Right renal cortex interstitium (tissue), 3 donors: ENCODE measurements around the gene DDX28. TPM values are rescaled to one million over a fixed set of nuclear protein-coding genes. Genes with fewer than 3 reads are reported as not detected.
"Not testable (repeated sequence)": the region's sequence is repeated elsewhere in the genome, so short reads cannot be mapped to it uniquely, and the experiment has no call there.

ENCODE experiments used
- DNase-seq, 3 donors: peaks; one replicate each; pipeline ENCODE4 v3.0.0-alpha.2; 2013; ENCODE audit warnings: low read depth in 3 of 3, low spot score in 2 of 3
- polyA plus RNA-seq, 3 donors: library from polyadenylated mRNA; unstranded; fragments of 120-200 nt; gene quantifications; one replicate each; pipeline ENCODE4 v1.2.1, GENCODE V29; 2013; ENCODE audit not compliant: insufficient read length in 3 of 3

DDX28 gene
- polyA plus RNA-seq, 3 donors: 10.2 to 11.6 (median 11.0) TPM

DNA sequence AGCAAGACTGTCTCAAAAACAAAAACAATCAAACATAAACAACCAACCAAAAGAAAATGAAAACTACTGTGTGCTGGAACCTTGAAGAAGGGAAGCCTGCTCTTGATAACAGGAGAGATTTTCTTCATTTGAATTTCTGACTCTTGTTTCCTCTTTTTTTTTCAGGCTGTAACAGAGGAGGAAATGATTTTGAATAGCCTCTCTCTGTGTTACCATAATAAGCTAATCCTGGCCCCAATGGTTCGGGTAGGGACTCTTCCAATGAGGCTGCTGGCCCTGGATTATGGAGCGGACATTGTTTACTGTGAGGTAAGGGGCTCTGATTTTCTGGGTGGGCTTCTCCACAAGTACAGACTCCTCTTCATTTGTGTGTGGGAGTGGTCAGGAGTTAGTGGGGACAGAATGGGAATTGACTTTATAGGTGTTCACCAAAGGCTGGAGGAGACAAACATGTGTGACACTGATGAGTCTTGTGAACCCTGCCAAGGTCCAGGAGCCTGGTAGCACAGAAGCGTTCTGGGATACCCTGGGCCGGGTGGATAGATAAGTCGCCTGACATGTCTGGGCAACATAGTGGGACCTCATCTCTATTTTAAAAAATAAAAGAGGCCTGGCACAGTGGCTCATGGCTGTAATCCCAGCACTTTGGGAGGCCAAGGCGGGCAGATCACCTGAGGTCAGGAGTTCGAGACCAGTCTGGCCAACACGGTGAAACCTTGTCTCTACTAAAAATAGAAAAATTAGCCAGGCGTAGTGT, 15.0 kb upstream of the DDX28 start:
- DNase-seq: no peak

- no peak for DNase-seq
Observed at GRCh38 chr16:68035227-68035626, 12.2 kb upstream of the DDX28 start.

GRCh38 chr16:68033101-68033500, 10.1 kb upstream of the DDX28 start:
- DNase-seq: no peak

GRCh38 chr16:68031951-68032350, 8.9 kb upstream of the DDX28 start:
- DNase-seq: no peak

GRCh38 chr16:68030108-68030507, 7.1 kb upstream of the DDX28 start:
- not testable (repeated sequence) for DNase-seq

- DNase-seq: no peak
Observed at GRCh38 chr16:68028996-68029395, 6.0 kb upstream of the DDX28 start.

GRCh38 chr16:68022278-68022727, 729 bp downstream of the DDX28 start:
- no peak for DNase-seq

GRCh38 chr16:68021490-68021889, 1.5 kb downstream of the DDX28 start:
- DNase-seq: no peak

GRCh38 chr16:68019167-68019680, 3.8 kb downstream of the DDX28 start:
- no peak for DNase-seq

- DNase-seq: no peak
Observed at GRCh38 chr16:68015681-68016080, 7.4 kb downstream of the DDX28 start, which contains the start of gene DPEP2NB. Gene DPEP2NB, minus strand, starts transcription at chr16:68015911. Its CDS starts 141 bp downstream, at chr16:68015770.

- DNase-seq: no peak
Observed at GRCh38 chr16:68013440-68013839, 9.6 kb downstream of the DDX28 start.

DNA sequence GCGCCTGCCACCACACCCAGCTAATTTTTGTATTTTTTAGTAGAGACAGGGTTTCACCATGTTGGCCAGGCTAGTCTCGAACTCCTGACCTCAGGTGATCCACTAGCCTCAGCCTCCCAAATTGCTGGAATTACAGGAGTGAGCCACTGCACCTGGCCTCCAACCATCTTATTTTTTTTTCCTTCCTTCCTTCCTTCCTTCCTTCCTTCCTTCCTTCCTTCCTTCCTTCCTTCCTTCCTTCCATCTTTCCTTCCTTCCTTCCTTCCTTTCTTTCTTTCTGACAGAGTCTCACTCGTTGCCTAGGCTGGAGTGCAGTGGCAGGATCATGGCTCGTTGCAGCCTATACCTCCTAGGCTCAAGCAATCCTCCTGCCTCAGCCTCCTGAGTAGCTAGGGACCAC, 13.2 kb downstream of the DDX28 start:
- not testable (repeated sequence) for DNase-seq

DNA sequence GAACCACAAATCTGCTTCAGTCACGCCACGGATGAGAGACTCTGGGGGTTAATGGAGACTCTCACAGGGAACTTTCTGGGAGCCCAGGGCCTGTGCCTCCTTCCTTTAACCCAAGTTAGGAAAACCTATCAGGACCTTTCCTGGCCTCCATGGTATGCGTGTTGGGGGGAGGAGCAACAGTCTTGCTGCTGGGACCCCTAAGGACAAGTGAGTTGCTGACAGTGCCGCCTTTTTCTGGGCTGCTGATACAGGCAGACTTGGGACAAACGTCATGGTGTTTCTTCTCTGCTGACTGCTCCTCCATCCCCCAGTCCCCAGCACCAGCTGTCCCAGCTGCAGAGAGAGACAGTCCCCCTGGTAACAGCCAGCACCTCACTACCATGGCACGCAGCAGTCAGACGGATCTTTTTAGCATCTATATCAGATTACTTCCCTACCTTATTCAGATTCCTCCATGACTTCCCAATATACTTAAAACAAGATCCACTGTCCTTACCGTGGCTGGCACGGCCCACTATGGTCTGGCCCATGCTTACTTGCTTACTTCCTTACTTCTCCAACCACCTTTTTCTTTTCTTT, 13.8 kb downstream of the DDX28 start:
- DNase-seq: no peak

GRCh38 chr16:68005786-68006286, 17.2 kb downstream of the DDX28 start:
- DNase-seq: no peak

DNA sequence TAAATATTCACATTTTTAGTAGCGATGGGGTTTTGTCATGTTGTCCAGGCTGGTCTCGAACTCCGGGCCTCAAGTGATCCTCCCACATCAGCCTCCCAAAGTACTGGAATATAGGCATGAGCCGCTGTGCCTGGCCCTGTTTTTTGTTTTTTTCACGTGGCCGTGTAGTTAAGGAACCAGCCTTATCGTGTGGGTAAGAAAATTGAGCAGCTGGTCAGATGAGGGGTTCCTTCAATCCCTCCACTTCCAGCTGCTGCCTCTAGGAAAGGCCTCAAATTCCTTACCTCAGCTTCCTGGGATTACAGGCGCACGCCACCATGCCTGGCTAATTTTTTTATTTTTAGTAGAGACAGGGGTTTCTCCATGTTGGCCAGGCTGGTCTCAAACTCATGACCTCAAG, 17.8 kb downstream of the DDX28 start:
- no peak for DNase-seq

DNA sequence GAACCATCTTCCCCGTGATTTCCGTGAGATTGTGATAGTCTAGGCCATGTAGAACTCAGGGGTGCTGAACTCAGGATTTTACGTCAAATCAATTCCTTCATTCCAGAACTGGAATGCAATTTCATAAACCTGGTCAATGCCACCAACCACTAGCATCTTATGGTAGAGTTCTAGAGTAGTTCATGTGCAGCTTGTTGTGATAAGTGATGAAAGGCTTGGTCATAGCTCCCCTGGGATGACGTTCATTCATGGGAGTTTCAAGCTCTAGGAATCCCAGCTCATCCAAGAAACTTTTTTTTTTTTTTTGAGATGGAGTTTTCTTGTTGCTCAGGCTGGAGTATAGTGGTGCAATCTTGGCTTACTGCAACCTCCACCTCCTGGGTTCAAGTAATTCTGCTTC, 20.0 kb downstream of the DDX28 start:
- no peak for DNase-seq

GRCh38 chr16:68000450-68000849, 22.6 kb downstream of the DDX28 start:
- DNase-seq: no peak

DNA sequence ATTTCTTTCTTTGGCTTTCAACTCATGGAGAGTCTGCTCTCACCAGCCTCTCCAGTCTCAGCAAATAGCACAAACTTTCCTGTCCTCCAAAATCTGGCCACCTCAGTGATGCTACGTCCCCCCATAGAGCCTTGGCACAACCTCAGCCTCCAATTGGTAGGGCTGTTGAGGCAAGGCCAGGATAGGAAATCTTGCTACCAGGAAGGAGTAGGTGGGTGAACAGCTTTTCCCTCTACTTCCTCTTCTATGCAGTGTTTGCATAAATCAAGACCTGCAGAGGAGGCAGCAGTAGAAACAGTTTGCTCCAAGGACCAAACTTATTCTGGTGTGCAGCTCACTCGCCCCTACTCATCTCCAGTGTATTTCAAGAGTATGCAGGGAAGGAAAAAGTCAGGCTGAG, 23.0 kb downstream of the DDX28 start:
- no peak for DNase-seq

GRCh38 chr16:67998779-67999688, 24.0 kb downstream of the DDX28 start, which contains the start of gene DPEP2:
Gene DPEP2, minus strand, starts transcription at chr16:67999484. Its CDS starts 6,272 bp downstream, at chr16:67993212.
- not testable (repeated sequence) for DNase-seq

DNA sequence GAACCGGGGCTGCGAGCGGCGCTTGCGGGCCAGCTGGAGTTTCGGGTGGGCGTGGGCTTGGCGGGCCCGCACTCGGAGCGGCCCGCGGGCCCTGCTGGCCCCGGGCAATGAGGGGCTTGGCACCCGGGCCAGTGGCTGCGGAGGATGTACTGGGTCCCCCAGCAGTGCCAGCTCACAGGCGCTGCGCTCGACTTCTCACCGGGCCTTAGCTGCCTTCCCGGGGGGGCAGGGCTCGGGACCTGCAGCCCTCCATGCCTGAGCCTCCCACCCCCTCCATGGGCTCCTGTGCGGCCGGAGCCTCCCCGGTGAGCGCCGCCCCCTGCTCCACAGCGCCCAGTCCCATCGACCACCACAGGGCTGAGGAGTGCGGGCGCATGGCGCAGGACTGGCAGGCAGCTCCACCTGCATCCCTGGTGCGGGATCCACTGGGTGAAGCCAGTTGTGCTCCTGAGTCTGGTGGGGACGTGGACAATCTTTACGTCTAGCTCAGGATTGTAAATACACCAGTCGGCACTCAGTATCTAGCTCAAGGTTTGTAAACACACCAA, 24.7 kb downstream of the DDX28 start:
- not testable (repeated sequence) for DNase-seq
